Measurements from ENCODE around the gene GIT1.

GIT1 gene

GRCh38 chr17:29582772-29583171 is 6.7 kb downstream of the GIT1 start (continued):
- no peak for TF ChIP-seq CREB5 (CRISPR knock-in tag; IDR thresholded peaks at IDR 0.05; ENCODE audit: low read depth)

GRCh38 chr17:29582254-29582765 is 7.1 kb downstream of the GIT1 start:
- ATAC-seq = no peak
- no peak for TF ChIP-seq RARB (CRISPR knock-in tag; IDR thresholded peaks at IDR 0.05)
- no peak for TF ChIP-seq PPARA (CRISPR knock-in tag; IDR thresholded peaks at IDR 0.05; ENCODE audit: borderline replicate concordance)
- no peak for TF ChIP-seq ARNTL (CRISPR knock-in tag; IDR thresholded peaks at IDR 0.05; ENCODE audit: borderline replicate concordance, low read depth)
- TF ChIP-seq ISL1 (CRISPR knock-in tag; IDR thresholded peaks at IDR 0.05) = no peak
- TF ChIP-seq CSDC2 (CRISPR knock-in tag; IDR thresholded peaks at IDR 0.05) = no peak
- no peak for TF ChIP-seq CSRNP3 (CRISPR knock-in tag; IDR thresholded peaks at IDR 0.05)
- TF ChIP-seq ZC3H10 (CRISPR knock-in tag; IDR thresholded peaks at IDR 0.05) = no peak
- TF ChIP-seq POU6F1 (CRISPR knock-in tag; IDR thresholded peaks at IDR 0.05; ENCODE audit: borderline replicate concordance, low read depth) = no peak
- TF ChIP-seq ZNF70 (CRISPR knock-in tag; IDR thresholded peaks at IDR 0.05) = no peak
- TF ChIP-seq ZNF565 (CRISPR knock-in tag; conservative IDR thresholded peaks at IDR 0.05; ENCODE audit: low read depth) = no peak
- no peak for TF ChIP-seq ZFP30 (CRISPR knock-in tag; IDR thresholded peaks at IDR 0.05)
- no peak for TF ChIP-seq BACH2 (CRISPR knock-in tag; IDR thresholded peaks at IDR 0.05; ENCODE audit: borderline replicate concordance)

- no peak for TF ChIP-seq SNAI2 (CRISPR knock-in tag; IDR thresholded peaks at IDR 0.05)
- TF ChIP-seq TOX (CRISPR knock-in tag; IDR thresholded peaks at IDR 0.05; ENCODE audit: borderline replicate concordance) = no peak
- TF ChIP-seq TCF4 (CRISPR knock-in tag; IDR thresholded peaks at IDR 0.05; ENCODE audit: borderline replicate concordance) = no peak
- no peak for TF ChIP-seq ZFP30 (CRISPR knock-in tag; IDR thresholded peaks at IDR 0.05)
- no peak for TF ChIP-seq ARNTL (CRISPR knock-in tag; IDR thresholded peaks at IDR 0.05; ENCODE audit: borderline replicate concordance, low read depth)
- TF ChIP-seq PATZ1 (CRISPR knock-in tag; IDR thresholded peaks at IDR 0.05; ENCODE audit: borderline replicate concordance) = no peak
- no peak for TF ChIP-seq BACH2 (CRISPR knock-in tag; IDR thresholded peaks at IDR 0.05; ENCODE audit: borderline replicate concordance)
- no peak for TF ChIP-seq ZNF70 (CRISPR knock-in tag; IDR thresholded peaks at IDR 0.05)
- no peak for TF ChIP-seq CREB5 (CRISPR knock-in tag; IDR thresholded peaks at IDR 0.05; ENCODE audit: low read depth)
- TF ChIP-seq ZNF565 (CRISPR knock-in tag; conservative IDR thresholded peaks at IDR 0.05; ENCODE audit: low read depth) = no peak
- TF ChIP-seq CSRNP3 (CRISPR knock-in tag; IDR thresholded peaks at IDR 0.05) = no peak
- no peak for TF ChIP-seq ISL1 (CRISPR knock-in tag; IDR thresholded peaks at IDR 0.05)
- TF ChIP-seq POU6F1 (CRISPR knock-in tag; IDR thresholded peaks at IDR 0.05; ENCODE audit: borderline replicate concordance, low read depth) = no peak
- TF ChIP-seq TSHZ2 (CRISPR knock-in tag; IDR thresholded peaks at IDR 0.05) = no peak
- TF ChIP-seq ZC3H10 (CRISPR knock-in tag; IDR thresholded peaks at IDR 0.05) = no peak
- no peak for TF ChIP-seq RARB (CRISPR knock-in tag; IDR thresholded peaks at IDR 0.05)
- no peak for TF ChIP-seq ESRRG (CRISPR knock-in tag; IDR thresholded peaks at IDR 0.05)
- no peak for ATAC-seq
Measured at GRCh38 chr17:29581583-29582253, 7.7 kb downstream of the GIT1 start.
